ENCODE results near the gene MPZL3.

DNA sequence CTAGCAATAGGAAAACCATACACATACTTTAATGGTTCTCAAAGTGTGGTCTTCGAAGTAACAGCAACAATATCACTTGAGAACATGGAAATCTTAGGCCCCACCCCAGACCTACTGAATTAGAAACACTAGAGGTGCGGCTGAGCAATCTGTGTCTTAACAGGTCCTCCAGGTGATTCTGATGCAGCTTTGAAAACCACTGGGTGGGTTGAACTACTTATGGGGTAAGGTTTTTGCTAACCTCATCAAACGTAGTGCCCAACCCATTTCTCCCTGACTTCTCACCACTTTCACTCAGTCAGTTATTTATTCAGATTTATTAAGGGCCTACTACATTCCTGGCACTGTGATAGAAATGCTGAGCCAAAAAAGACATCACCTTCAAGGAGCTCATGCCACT is 8.2 kb upstream of the MPZL3 start:
- TF ChIP-seq, protein P1, sequence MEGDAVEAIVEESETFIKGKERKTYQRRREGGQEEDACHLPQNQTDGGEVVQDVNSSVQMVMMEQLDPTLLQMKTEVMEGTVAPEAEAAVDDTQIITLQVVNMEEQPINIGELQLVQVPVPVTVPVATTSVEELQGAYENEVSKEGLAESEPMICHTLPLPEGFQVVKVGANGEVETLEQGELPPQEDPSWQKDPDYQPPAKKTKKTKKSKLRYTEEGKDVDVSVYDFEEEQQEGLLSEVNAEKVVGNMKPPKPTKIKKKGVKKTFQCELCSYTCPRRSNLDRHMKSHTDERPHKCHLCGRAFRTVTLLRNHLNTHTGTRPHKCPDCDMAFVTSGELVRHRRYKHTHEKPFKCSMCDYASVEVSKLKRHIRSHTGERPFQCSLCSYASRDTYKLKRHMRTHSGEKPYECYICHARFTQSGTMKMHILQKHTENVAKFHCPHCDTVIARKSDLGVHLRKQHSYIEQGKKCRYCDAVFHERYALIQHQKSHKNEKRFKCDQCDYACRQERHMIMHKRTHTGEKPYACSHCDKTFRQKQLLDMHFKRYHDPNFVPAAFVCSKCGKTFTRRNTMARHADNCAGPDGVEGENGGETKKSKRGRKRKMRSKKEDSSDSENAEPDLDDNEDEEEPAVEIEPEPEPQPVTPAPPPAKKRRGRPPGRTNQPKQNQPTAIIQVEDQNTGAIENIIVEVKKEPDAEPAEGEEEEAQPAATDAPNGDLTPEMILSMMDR (IDR thresholded peaks at IDR 0.05) = no peak
- no peak for TF ChIP-seq ZFX (IDR thresholded peaks at IDR 0.05; ENCODE audit: borderline replicate concordance)
